GM12878 (cell line): ENCODE data around the gene PLEKHJ1. TPM values are rescaled to one million over a fixed set of nuclear protein-coding genes. Genes with fewer than 3 reads are reported as not detected.

Source experiments
- ATAC-seq: fragments of 200-7000 bp; cut with Tn5 transposase; 3 replicates; pipeline ENCODE4 v1.9.1; 2020; ENCODE audit warnings: mild to moderate bottlenecking, moderate library complexity
- BruUV-seq: library from RNA; stranded (reverse); fragments of 400-500 nt; replicated peaks from 2 replicates; lab custom pipeline; 2021; lab: Mats Ljungman, UMichigan
- CTCF ChIA-PET: fragments of 300-600 bp; sonication (Branson Sonifier 250); formaldehyde crosslinking; extraction: SDS; loops from one replicate; lab custom pipeline; 2021; ENCODE audit warnings: inconsistent platforms; lab: Yijun Ruan, JAX
- POLR2A ChIA-PET: fragments of 350-600 bp; formaldehyde crosslinking; extraction: SDS; loops from one replicate; lab custom pipeline; 2021; ENCODE audit warnings: inconsistent platforms; lab: Charles Lee
- RAD21 ChIA-PET: fragments of 300-600 bp; sonication (Branson Sonifier 250); formaldehyde crosslinking; loops from one replicate; lab custom pipeline; 2023; ENCODE audit warnings: antibody characterized with exemption; ENCODE audit not compliant: unreplicated experiment; lab: Charles Lee
- SMC1A ChIA-PET: fragments of 300-600 bp; sonication (Branson Sonifier 250); formaldehyde crosslinking; loops from one replicate; lab custom pipeline; 2023; ENCODE audit not compliant: unreplicated experiment, uncharacterized antibody; lab: Charles Lee
- DNase-seq: peaks from one replicate; pipeline ENCODE4 v3.0.0-alpha.2; 2011; ENCODE audit warnings: low read depth, low spot score
- FAIRE-seq: peaks from 3 replicates; lab custom pipeline; 2011; peaks lifted over from hg19 to GRCh38; lab: Jason Lieb, UNC
- H2AFZ ChIP-seq: 2 replicates; pipeline ENCODE4 v1.6.0; 2011; ENCODE audit warnings: low read depth, low read length, control low read depth; ENCODE audit not compliant: control insufficient read depth
- H3K27ac ChIP-seq: 2 replicates; pipeline ENCODE4 v1.5.1; 2011; ENCODE audit warnings: control low read depth; ENCODE audit not compliant: control insufficient read depth, insufficient read depth
- H3K27me3 ChIP-seq, 2 experiments: replicated peaks in 1 of 2; 2 replicates each; pipeline versions ENCODE4 v1.6.0 to v1.6.1; 2011; ENCODE audit warnings: low read length in 1 of 2; ENCODE audit not compliant: control insufficient read depth in 2 of 2, insufficient read depth in 2 of 2
- H3K36me3 ChIP-seq, 2 experiments: 2 replicates each; pipeline ENCODE4 v1.5.1; 2011; ENCODE audit warnings: low read length in 1 of 2; ENCODE audit not compliant: control insufficient read depth in 2 of 2, insufficient read depth in 2 of 2
- H3K4me1 ChIP-seq: 2 replicates; pipeline ENCODE4 v1.6.1; 2011; ENCODE audit warnings: mild to moderate bottlenecking, low read length, moderate library complexity, mixed read lengths; ENCODE audit not compliant: control insufficient read depth, insufficient read depth
- H3K4me2 ChIP-seq: 2 replicates; pipeline ENCODE4 v1.6.0; 2011; ENCODE audit warnings: control low read depth; ENCODE audit not compliant: control insufficient read depth, insufficient read depth
- H3K4me3 ChIP-seq: fragments of 200-600 bp; sonication (generic); 2 replicates; pipeline ENCODE4 v1.5.1; 2016
- H3K79me2 ChIP-seq: 2 replicates; pipeline ENCODE4 v1.6.0; 2011; ENCODE audit warnings: low read length; ENCODE audit not compliant: control insufficient read depth, insufficient read depth
- H3K9ac ChIP-seq: 2 replicates; pipeline ENCODE4 v1.8.0; 2011; ENCODE audit warnings: low read length, control low read depth, mixed read lengths; ENCODE audit not compliant: control insufficient read depth, insufficient read depth
- H3K9me3 ChIP-seq: replicated peaks from 3 replicates; pipeline ENCODE4 v1.5.1; 2011; ENCODE audit warnings: mild to moderate bottlenecking, low read length; ENCODE audit not compliant: control insufficient read depth, insufficient read depth
- H4K20me1 ChIP-seq: 2 replicates; pipeline ENCODE4 v1.6.0; 2011; ENCODE audit not compliant: control insufficient read depth, insufficient read depth
- BCL3 ChIP-seq: IDR thresholded peaks from 2 replicates; pipeline ENCODE4 v1.6.1; 2011; ENCODE audit warnings: borderline replicate concordance, low read depth, mild to moderate bottlenecking, moderate library complexity, low read length; ENCODE audit not compliant: insufficient read depth, poor library complexity, severe bottlenecking
- KAT2A ChIP-seq: conservative IDR thresholded peaks from 2 replicates; pipeline ENCODE4 v1.6.1; 2011; ENCODE audit warnings: low read depth, low read length; ENCODE audit not compliant: control insufficient read depth
- POLR2A ChIP-seq: IDR thresholded peaks from 2 replicates; pipeline ENCODE4 v1.6.1; 2011; ENCODE audit warnings: low read depth, mild to moderate bottlenecking, low read length
- POLR2AphosphoS5 ChIP-seq: IDR thresholded peaks from 2 replicates; pipeline ENCODE4 v1.6.1; 2011; ENCODE audit warnings: mild to moderate bottlenecking, low read length, inconsistent platforms
- ZBED1 ChIP-seq: IDR thresholded peaks from 2 replicates; pipeline ENCODE4 v1.6.1; 2016; ENCODE audit warnings: borderline replicate concordance
- ZBTB33 ChIP-seq: fragments of 450-650 bp; IDR thresholded peaks from 2 replicates; pipeline ENCODE4 v1.6.1; 2017; ENCODE audit warnings: mild to moderate bottlenecking
- WGBS: methylation state at CpG from one replicate; pipeline ENCODE4 v1.1.6; 2016; ENCODE audit warnings: low lambda C conversion rate; ENCODE audit not compliant: insufficient replicate concordance, insufficient coverage; ENCODE audit errors: missing lambda C conversion rate; 5-methylcytosine and 5-hydroxymethylcytosine counted together
- in situ Hi-C: fragments of 300-500 bp; cut with MboI; formaldehyde crosslinking; loops from 9 replicates; pipeline ENCODE4 v1.14.3; 2018; ENCODE audit warnings: mixed read lengths
- intact Hi-C: fragments of 100-400 bp; cut with micrococcal nuclease; formaldehyde crosslinking; loops from one replicate; pipeline ENCODE4 v1.14.2; 2022; ENCODE audit not compliant: unreplicated experiment
- polyA plus RNA-seq, 11 experiments: library from polyadenylated mRNA; depleted of rRNA in 4 of 11; unstranded in 6 of 11; stranded (reverse) in 5 of 11; fragments of >200 nt; fragmentation: Nextera tagmentation in 4 of 11; fragmentation: Illumina TruSeq in 1 of 11; extraction: Ambion mirVana in 4 of 11; extraction: Trizol in 1 of 11; gene quantifications; 1 replicate in 1 of 11; 2 replicates in 10 of 11; pipeline versions ENCODE4 v1.2.1 to v1.2.3, GENCODE V29; 2011 to 2016; ENCODE audit warnings: inconsistent platforms in 2 of 11, missing spikeins in 2 of 11, low read depth in 1 of 11
- total RNA-seq, 4 experiments: library from RNA; depleted of rRNA in 3 of 4; stranded (reverse); fragments of >200 nt in 3 of 4; fragmentation: Illumina TruSeq in 1 of 4; extraction: Trizol in 1 of 4; gene quantifications; 2 replicates each; pipeline versions ENCODE4 v1.2.1 to v1.2.3, GENCODE V29; 2013 to 2021

Gene PLEKHJ1
- total and polyA plus RNA-seq, 10 of the 15 experiments (the other 5 are each of a cell fraction or from before 2014, with no cell fraction given): 1.3 to 133 (median 75.0) TPM

GRCh38 chr19:2189880-2190279 is 46.2 kb downstream of the PLEKHJ1 start:
- Histone ChIP-seq H3K4me3 (no peak overlapping the region), H3K4me2 (no peak overlapping the region), H3K9ac (no peak overlapping the region), H3K79me2 (peaks cover 33% of the 10 kb centered on the region), H3K4me1 (peaks cover 11% of the 10 kb centered on the region), H4K20me1 (no peaks in the 10 kb centered on the region; the same call in 1 of the 2 replicates), H3K36me3 (peaks cover 22 to 76% of the 10 kb centered on the region in 2 experiments; a peak in 3 of 4 replicates), H2AFZ (no peak overlapping the region), H3K9me3 (peaks cover 10% of the 10 kb centered on the region; the same call in 2 of the 3 replicates), H3K27ac (no peak overlapping the region), H3K27me3 (no peaks in the 10 kb centered on the region)
- ChIA-PET CTCF (no interaction called here), POLR2A (interaction anchor here (0.6 kb wide), 1 partner anchor 31 kb away, joined by 3 read pairs; no protein-coding TSS in a partner anchor), RAD21 (no interaction called here), SMC1A (no interaction called here)
- DNase-seq (no peak), FAIRE-seq (no peak), ATAC-seq (no peak)
- BruUV-seq: no TSS peak
- no peak for TF ChIP-seq ZBED1
- peak; percentile 21; the same call in 1 of the 2 replicates for TF ChIP-seq POLR2A
- in situ Hi-C loops: no loop called here
- intact Hi-C loops: no loop called here
- WGBS: 95% methylated on average over 15 of the region's 16 CpGs

GRCh38 chr19:2188708-2189385 is 47.3 kb downstream of the PLEKHJ1 start:
- WGBS: 95% methylated on average over 18 of the region's 19 CpGs
- Histone ChIP-seq H3K27me3 (no peaks in the 10 kb centered on the region), H3K9ac (no peak overlapping the region), H2AFZ (no peak overlapping the region), H3K79me2 (peaks cover 43% of the 10 kb centered on the region), H3K9me3 (peaks cover 10% of the 10 kb centered on the region; the same call in 2 of the 3 replicates), H3K4me3 (no peak overlapping the region), H3K4me1 (peaks cover 13% of the 10 kb centered on the region), H4K20me1 (no peaks in the 10 kb centered on the region; the same call in 1 of the 2 replicates), H3K36me3 (peaks cover 27 to 80% of the 10 kb centered on the region in 2 experiments; a peak in 3 of 4 replicates), H3K4me2 (no peak overlapping the region), H3K27ac (no peak overlapping the region)
- POLR2A ChIA-PET: no interaction called here
- FAIRE-seq (no peak), ATAC-seq (no peak), DNase-seq (no peak)
- RAD21 ChIA-PET: interaction anchor here (5.0 kb wide), 1 partner anchor 20 kb away, joined by 22 read pairs; no protein-coding TSS in a partner anchor
- in situ Hi-C loops: no loop called here
- intact Hi-C loops: no loop called here
- BruUV-seq: no TSS peak
- TF ChIP-seq BCL3 (peak; percentile 68), POLR2AphosphoS5 (0 out of 2 replicates have a peak, but pooled peaks have one; percentile 28), ZBTB33 (no peak), KAT2A (no peak)
- CTCF ChIA-PET: no interaction called here
- SMC1A ChIA-PET: no interaction called here
